Middle frontal gyrus (tissue), 1 donor: Measurements from ENCODE around the gene SELENOK.
A peak's percentile ranks its signal among the peaks of the same experiment; 100 is the strongest.
"Not testable (repeated sequence)": the region's sequence is repeated elsewhere in the genome, so short reads cannot be mapped to it uniquely, and the experiment has no call there.

Experiments
- DNase-seq: peaks from one replicate; pipeline ENCODE4 v3.0.0-alpha.2; 2015; ENCODE audit warnings: low spot score; ENCODE audit errors: extremely low spot score

SELENOK gene

GRCh38 chr3:53891497-53892285, at the start of gene SELENOK:
TSS of gene SELENOK (minus strand) at chr3:53891859.
- DNase-seq: peak; percentile 100

GRCh38 chr3:53941184-53941583, 49.5 kb upstream of the SELENOK start:
- no peak for DNase-seq

GRCh38 chr3:53940623-53941022, 49.0 kb upstream of the SELENOK start:
- no peak for DNase-seq

GRCh38 chr3:53939813-53940212, 48.2 kb upstream of the SELENOK start:
- no peak for DNase-seq

- no peak for DNase-seq
Measured at GRCh38 chr3:53939086-53939582, 47.5 kb upstream of the SELENOK start.

- DNase-seq: peak; percentile 24
Measured at GRCh38 chr3:53938645-53939044, 47.0 kb upstream of the SELENOK start.

GRCh38 chr3:53936347-53936746, 44.7 kb upstream of the SELENOK start:
- no peak for DNase-seq

- DNase-seq: no peak
Measured at GRCh38 chr3:53935283-53935901, 43.7 kb upstream of the SELENOK start.

GRCh38 chr3:53927208-53927872, 35.7 kb upstream of the SELENOK start:
- not testable (repeated sequence) for DNase-seq

GRCh38 chr3:53921296-53921695, 29.6 kb upstream of the SELENOK start:
- no peak for DNase-seq

GRCh38 chr3:53919741-53920140, 28.1 kb upstream of the SELENOK start:
- no peak for DNase-seq

- no peak for DNase-seq
Measured at GRCh38 chr3:53913401-53913800, 21.7 kb upstream of the SELENOK start.

- no peak for DNase-seq
Measured at GRCh38 chr3:53902711-53903110, 11.1 kb upstream of the SELENOK start.

- DNase-seq: no peak
Measured at GRCh38 chr3:53902067-53902466, 10.4 kb upstream of the SELENOK start.

GRCh38 chr3:53900666-53901331, 9.1 kb upstream of the SELENOK start:
- DNase-seq: no peak

GRCh38 chr3:53899750-53900149, 8.1 kb upstream of the SELENOK start:
- DNase-seq: no peak

- no peak for DNase-seq
Measured at GRCh38 chr3:53892286-53892637, 603 bp upstream of the SELENOK start.

- DNase-seq: no peak
Measured at GRCh38 chr3:53890726-53891475, 758 bp downstream of the SELENOK start.

GRCh38 chr3:53888232-53888631, 3.4 kb downstream of the SELENOK start:
- DNase-seq: no peak

GRCh38 chr3:53887446-53887845, 4.2 kb downstream of the SELENOK start:
- DNase-seq: no peak

- DNase-seq: no peak
Measured at GRCh38 chr3:53885239-53885638, 6.4 kb downstream of the SELENOK start.
